HEK293T (cell line): Measurements from ENCODE around the gene RPH3AL.

ENCODE experiments used
- FOXM1 ChIP-seq: fragments of 450-650 bp; IDR thresholded peaks from 2 replicates; pipeline ENCODE4 v1.6.1; 2017; ENCODE audit warnings: mild to moderate bottlenecking, borderline replicate concordance
- NFRKB ChIP-seq: fragments of 450-650 bp; IDR thresholded peaks from 2 replicates; pipeline ENCODE4 v1.6.1; 2016; ENCODE audit warnings: mild to moderate bottlenecking, moderate library complexity
- SUZ12 ChIP-seq: fragments of 450-650 bp; IDR thresholded peaks from 2 replicates; pipeline ENCODE4 v1.6.1; 2016; ENCODE audit warnings: mild to moderate bottlenecking
- TARDBP ChIP-seq: fragments of 450-650 bp; IDR thresholded peaks from 2 replicates; pipeline ENCODE4 v1.6.1; 2016

DNA sequence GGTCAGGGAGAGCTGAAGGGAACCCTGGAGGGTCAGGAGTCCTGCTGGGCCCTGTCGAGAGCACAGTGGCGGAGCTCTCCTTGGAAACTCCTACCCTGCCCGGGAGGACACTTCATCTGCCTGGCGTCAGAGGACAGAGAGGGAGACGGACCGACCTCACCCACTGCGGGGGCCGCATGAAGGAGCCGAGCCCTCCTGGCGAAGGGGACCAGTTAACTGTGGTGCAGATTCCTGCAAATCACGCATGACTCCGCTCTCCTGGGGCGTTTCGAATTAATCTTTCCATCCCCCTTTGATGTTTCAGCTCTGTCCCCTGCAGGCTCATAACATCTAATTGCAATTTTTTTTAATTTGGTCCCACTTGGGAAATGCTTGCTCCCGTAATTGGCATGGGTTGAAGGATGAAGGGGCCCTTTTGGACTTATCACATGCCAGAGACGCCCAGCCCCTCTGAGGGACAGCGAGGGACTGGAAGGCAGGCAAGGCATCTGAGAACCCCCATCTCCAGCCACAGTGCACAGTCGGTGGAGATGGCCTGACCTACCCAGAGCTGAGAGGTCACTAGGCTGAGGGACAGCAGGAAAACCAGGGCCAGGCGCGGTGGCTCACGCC, 26.5 kb downstream of the RPH3AL start:
- TF ChIP-seq TARDBP (no peak), SUZ12 (no peak), FOXM1 (no peak), NFRKB (no peak)
